H1 (cell line): ENCODE measurements around the gene ATG7.
"Not testable (repeated sequence)": the region's sequence is repeated elsewhere in the genome, so short reads cannot be mapped to it uniquely, and the experiment has no call there.

Source experiments
- POLR2A ChIP-seq, 2 experiments: IDR thresholded peaks; 1 replicate in 1 of 2; 2 replicates in 1 of 2; pipeline ENCODE4 v1.6.1; 2011; ENCODE audit warnings: low read depth in 2 of 2, low read length in 2 of 2, mild to moderate bottlenecking in 2 of 2; ENCODE audit errors: control extremely low read depth in 1 of 2
- YY1 ChIP-seq: IDR thresholded peaks from 2 replicates; pipeline ENCODE4 v1.6.1; 2011; ENCODE audit warnings: low read depth, mild to moderate bottlenecking, low read length
- ZNF274 ChIP-seq: IDR thresholded peaks from 2 replicates; pipeline ENCODE4 v1.7.0; 2012; ENCODE audit warnings: low read length, borderline replicate concordance; ENCODE audit errors: extremely low read depth
- TF ChIP-seq, protein P1 (sequence below), 3 experiments: IDR thresholded peaks; 1 replicate in 2 of 3; 2 replicates in 1 of 3; pipeline versions ENCODE4 v1.5.1 to v1.6.1; 2011; ENCODE audit warnings: low read length in 3 of 3, mild to moderate bottlenecking in 3 of 3, inconsistent platforms in 2 of 3, low read depth in 1 of 3, moderate library complexity in 1 of 3; ENCODE audit not compliant: insufficient read depth in 1 of 3; ENCODE audit errors: control extremely low read depth in 1 of 3

DNA sequence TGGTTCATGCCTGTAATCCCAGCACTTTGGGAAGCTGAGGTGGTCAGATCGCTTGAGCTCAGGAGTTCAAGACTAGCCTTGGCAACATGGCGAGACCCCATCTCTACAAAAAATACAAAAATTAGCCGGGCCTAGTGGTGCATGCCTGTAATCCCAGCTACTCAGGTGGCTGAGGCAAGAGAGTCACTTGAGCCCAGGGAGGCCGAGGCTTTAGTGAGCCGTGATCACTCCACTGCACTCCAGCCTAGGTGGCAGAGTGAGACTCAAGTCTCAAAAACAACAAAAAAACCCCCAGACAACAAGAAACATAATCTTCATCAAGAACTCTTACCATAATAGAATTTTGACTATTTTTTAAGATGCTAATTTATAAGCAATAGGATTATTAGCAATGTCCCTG lies 253.9 kb downstream of the ATG7 start:
- TF ChIP-seq, protein P1, sequence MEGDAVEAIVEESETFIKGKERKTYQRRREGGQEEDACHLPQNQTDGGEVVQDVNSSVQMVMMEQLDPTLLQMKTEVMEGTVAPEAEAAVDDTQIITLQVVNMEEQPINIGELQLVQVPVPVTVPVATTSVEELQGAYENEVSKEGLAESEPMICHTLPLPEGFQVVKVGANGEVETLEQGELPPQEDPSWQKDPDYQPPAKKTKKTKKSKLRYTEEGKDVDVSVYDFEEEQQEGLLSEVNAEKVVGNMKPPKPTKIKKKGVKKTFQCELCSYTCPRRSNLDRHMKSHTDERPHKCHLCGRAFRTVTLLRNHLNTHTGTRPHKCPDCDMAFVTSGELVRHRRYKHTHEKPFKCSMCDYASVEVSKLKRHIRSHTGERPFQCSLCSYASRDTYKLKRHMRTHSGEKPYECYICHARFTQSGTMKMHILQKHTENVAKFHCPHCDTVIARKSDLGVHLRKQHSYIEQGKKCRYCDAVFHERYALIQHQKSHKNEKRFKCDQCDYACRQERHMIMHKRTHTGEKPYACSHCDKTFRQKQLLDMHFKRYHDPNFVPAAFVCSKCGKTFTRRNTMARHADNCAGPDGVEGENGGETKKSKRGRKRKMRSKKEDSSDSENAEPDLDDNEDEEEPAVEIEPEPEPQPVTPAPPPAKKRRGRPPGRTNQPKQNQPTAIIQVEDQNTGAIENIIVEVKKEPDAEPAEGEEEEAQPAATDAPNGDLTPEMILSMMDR (IDR thresholded peaks at IDR 0.05; ENCODE audit: control extremely low read depth in 1 of 3, insufficient read depth in 1 of 3, low read depth in 1 of 3, low read length in 3 of 3): not testable (repeated sequence)
- TF ChIP-seq POLR2A (IDR thresholded peaks at IDR 0.05; ENCODE audit: control extremely low read depth in 1 of 2, low read depth in 2 of 2, low read length in 2 of 2); ZNF274; YY1: not testable (repeated sequence)
